ENCODE measurements around the gene ASB3.

ASB3 gene

GRCh38 chr2:53629001-53629400 is 157.8 kb downstream of the ASB3 start:
- Histone ChIP-seq H3K9me3 (ENCODE audit: control insufficient read depth, low read length) (no peaks in the 10 kb centered on the region), H3K4me3 (ENCODE audit: low read depth, low read length) (no peak overlapping the region), H3K4me1 (no peaks in the 10 kb centered on the region), H3K9ac (no peak overlapping the region), H3K36me3 (ENCODE audit: control insufficient read depth, insufficient read depth, low read length) (no peaks in the 10 kb centered on the region), H3K27me3 (ENCODE audit: control insufficient read depth, insufficient read depth, low read length) (no peaks in the 10 kb centered on the region), H2AFZ (no peak overlapping the region), H3K4me2 (ENCODE audit: low read length) (no peak overlapping the region), H3K27ac (no peak overlapping the region), H3K79me2 (no peaks in the 10 kb centered on the region)
- no peak for TF ChIP-seq CTCF (IDR thresholded peaks at IDR 0.05)

- H2AFZ ChIP-seq = no peak overlapping the region
- H3K4me2 ChIP-seq (ENCODE audit: low read length) = no peak overlapping the region
- no peak for TF ChIP-seq CTCF (IDR thresholded peaks at IDR 0.05)
- no peak overlapping the region for H3K9ac ChIP-seq
- H3K4me1 ChIP-seq = no peaks in the 10 kb centered on the region
- no peaks in the 10 kb centered on the region for H3K79me2 ChIP-seq
- H3K27me3 ChIP-seq (ENCODE audit: control insufficient read depth, insufficient read depth, low read length) = no peaks in the 10 kb centered on the region
- no peak overlapping the region for H3K27ac ChIP-seq
- H3K4me3 ChIP-seq (ENCODE audit: low read depth, low read length) = no peak overlapping the region
- H3K36me3 ChIP-seq (ENCODE audit: control insufficient read depth, insufficient read depth, low read length) = no peaks in the 10 kb centered on the region
- no peaks in the 10 kb centered on the region for H3K9me3 ChIP-seq (ENCODE audit: control insufficient read depth, low read length)
These were observed 164.6 kb downstream of the ASB3 start for GRCh38 chr2:53622141-53622540.

- no peak overlapping the region for H3K4me3 ChIP-seq (ENCODE audit: low read depth, low read length)
- H3K9me3 ChIP-seq (ENCODE audit: control insufficient read depth, low read length) = no peaks in the 10 kb centered on the region
- no peaks in the 10 kb centered on the region for H3K4me1 ChIP-seq
- no peaks in the 10 kb centered on the region for H3K27me3 ChIP-seq (ENCODE audit: control insufficient read depth, insufficient read depth, low read length)
- no peak overlapping the region for H3K27ac ChIP-seq
- no peaks in the 10 kb centered on the region for H3K79me2 ChIP-seq
- no peak for TF ChIP-seq CTCF (IDR thresholded peaks at IDR 0.05)
- no peak overlapping the region for H3K4me2 ChIP-seq (ENCODE audit: low read length)
- H3K36me3 ChIP-seq (ENCODE audit: control insufficient read depth, insufficient read depth, low read length) = no peaks in the 10 kb centered on the region
- H2AFZ ChIP-seq = no peak overlapping the region
- H3K9ac ChIP-seq = no peak overlapping the region
These were observed 165.8 kb downstream of the ASB3 start for GRCh38 chr2:53620981-53621380.

Measured in parathyroid adenoma (tissue), 2 donors.